GM12874 (cell line): ENCODE measurements around the gene BRSK2.

ENCODE experiments used
- TF ChIP-seq, protein P1 (sequence below): IDR thresholded peaks from 2 replicates; pipeline ENCODE4 v1.5.1; 2011; ENCODE audit warnings: low read depth, mild to moderate bottlenecking, control low read depth, low read length, moderate library complexity; ENCODE audit not compliant: insufficient read depth

The BRSK2 gene

DNA sequence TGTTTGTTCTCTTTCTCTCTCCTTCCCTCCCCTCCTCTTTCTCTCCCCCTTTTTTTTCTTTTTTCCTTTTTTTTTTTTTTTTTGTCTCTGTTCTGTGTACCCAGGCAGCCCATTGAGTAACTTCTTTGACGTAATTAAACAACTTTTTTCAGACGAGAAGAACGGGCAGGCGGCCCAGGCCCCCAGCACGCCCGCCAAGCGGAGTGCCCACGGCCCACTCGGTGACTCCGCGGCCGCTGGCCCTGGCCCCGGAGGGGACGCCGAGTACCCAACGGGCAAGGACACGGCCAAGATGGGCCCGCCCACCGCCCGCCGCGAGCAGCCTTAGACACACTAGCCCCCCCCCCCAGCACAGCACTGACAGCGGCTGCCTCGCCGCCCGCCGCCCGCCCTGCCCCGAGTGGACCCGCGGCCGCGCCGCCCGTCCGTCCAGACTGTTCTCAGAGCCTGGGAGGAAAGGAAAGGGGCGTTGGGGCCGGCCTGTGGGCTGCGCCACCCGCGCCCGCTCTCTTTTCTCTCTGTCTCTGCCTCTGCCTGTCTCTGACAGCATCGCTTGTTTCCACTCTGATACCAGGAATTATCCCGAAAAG, 70.8 kb downstream of the BRSK2 start:
- TF ChIP-seq, protein P1, sequence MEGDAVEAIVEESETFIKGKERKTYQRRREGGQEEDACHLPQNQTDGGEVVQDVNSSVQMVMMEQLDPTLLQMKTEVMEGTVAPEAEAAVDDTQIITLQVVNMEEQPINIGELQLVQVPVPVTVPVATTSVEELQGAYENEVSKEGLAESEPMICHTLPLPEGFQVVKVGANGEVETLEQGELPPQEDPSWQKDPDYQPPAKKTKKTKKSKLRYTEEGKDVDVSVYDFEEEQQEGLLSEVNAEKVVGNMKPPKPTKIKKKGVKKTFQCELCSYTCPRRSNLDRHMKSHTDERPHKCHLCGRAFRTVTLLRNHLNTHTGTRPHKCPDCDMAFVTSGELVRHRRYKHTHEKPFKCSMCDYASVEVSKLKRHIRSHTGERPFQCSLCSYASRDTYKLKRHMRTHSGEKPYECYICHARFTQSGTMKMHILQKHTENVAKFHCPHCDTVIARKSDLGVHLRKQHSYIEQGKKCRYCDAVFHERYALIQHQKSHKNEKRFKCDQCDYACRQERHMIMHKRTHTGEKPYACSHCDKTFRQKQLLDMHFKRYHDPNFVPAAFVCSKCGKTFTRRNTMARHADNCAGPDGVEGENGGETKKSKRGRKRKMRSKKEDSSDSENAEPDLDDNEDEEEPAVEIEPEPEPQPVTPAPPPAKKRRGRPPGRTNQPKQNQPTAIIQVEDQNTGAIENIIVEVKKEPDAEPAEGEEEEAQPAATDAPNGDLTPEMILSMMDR = no peak

DNA sequence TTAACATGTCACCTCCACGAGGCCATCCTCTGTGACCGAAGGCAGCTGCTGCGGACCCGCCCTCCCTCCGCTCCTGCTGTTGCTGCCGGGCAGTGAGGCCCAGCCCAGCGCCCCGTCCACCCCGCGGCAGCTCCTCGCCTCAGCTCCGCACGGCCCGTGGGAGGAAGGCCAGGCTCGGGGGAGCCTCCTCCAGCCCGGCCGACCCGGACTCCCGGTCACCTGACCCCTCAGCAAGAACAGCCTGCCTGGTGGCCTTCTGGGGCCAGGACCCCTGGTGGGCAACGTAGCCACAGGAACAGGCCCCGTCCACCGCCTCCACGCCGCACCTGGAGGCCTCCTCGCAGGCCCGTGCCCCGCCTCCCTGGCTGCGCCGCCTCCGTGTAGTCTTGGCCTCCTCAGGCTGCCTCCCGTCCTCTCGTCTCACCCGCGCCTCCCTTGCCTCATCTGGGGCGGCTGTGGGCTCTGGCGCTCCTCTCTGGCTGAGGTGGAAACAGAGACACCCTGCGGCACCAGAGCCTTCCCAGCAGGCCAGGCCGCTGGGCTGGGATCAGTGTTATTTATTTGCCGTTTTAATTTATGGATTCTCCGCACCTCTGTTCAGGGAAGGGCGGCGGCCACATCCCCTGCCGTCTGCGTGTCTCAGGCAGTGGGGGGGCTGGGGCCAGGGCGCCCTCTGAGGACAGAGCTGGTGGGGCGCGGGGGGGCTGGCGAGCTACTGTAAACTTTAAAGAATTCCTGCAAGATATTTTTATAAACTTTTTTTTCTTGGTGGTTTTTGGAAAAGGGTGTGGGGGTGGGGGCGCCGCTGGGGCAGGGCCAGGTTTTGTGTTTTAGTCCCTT, 71.5 kb downstream of the BRSK2 start:
- TF ChIP-seq, protein P1 = no peak

DNA sequence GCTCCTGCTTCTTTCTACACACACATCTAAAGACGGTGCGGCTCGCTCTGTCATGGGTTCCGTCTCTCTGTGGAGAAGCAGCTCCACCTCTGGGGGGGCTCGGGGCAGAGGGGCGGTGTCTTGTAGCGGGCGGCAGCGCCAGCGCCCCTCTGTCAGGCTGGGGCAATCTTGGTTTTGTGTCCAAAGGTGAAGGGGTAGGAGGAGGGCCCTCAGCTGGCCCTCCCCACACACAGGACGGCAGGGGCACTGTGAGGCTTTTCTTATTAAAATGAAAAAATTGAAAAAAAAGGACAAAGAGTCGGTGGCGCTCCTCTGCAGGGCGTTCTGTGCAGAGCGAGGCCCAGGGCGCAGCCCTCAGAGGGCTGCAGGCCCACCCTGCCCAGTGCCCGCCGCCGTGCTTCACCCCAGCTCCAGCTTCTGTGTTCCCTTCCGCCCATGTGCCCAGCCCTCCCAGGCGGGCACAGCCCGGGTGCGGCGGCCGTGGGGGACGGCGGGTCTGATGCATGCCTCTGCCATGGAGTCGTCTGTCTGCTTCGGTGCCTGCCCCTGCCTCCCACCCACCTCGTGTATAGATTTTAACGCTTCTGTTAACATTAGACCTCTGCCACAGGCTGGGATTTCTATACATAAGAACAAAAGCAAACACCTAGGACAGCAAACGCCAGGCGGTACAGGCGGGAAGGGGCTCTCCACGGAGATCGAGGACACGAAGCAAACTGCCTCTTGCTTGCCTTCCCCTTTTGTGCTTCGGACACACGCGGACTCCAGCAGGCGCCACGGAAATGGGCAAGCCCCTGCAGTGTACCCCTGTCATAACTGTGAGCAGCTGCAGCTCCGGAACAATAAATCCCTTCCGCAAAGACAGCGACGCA, 72.3 kb downstream of the BRSK2 start:
- TF ChIP-seq, protein P1 = no peak

DNA sequence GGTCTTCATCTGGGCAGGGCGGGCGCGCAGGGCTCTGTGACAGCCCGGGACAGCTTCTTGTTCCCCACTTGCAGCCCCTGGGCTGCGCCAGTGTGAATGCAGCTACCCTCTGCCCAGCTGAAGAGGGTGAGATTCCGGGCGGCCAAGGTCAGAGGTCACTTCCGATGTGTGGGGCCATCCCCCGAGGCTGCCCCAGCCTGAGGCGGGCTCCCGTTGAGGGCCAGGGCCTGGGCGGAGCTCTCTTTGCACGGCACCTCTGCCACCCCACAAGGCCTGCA, 72.9 kb downstream of the BRSK2 start:
- TF ChIP-seq, protein P1 = no peak

DNA sequence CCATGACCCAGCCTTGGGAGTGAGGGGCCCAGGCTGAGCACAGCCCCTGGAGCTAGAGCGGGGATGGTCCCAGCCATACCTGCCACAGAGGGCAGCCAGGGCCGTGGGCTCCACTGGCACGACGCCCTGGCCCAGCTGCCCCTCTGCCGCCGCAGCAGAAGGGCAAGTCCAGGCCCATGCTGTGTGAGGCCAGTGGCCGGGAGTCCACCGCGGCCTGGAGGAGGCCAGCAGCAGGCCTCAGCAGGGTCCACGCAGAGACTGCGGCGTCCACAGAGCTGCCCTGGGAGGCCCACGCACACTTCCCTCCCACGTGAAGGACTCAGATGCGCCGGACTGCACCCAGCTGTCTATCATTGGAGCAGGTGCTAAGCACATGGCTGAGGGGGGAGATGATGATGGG, 73.3 kb downstream of the BRSK2 start:
- TF ChIP-seq, protein P1 = no peak

DNA sequence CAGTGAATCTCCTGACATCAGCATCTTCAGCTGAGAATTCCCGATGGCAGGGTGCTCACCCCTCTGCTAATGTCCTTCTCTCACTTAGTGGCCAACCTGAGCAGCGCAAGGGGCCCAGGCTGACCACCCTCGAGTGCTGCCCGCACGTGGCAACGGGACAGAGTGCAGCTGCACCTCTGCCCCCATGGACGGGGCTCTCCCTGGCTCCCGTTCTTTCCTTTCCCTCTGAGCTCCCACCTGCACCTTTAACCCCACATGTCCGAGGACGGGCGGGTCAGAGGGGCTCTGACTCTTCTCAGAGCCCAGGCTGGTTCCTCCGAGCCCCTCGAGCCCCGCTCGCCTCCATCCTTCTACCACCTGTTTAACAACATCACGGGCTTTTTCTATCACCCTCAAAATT, 77.0 kb downstream of the BRSK2 start:
- TF ChIP-seq, protein P1 = no peak

DNA sequence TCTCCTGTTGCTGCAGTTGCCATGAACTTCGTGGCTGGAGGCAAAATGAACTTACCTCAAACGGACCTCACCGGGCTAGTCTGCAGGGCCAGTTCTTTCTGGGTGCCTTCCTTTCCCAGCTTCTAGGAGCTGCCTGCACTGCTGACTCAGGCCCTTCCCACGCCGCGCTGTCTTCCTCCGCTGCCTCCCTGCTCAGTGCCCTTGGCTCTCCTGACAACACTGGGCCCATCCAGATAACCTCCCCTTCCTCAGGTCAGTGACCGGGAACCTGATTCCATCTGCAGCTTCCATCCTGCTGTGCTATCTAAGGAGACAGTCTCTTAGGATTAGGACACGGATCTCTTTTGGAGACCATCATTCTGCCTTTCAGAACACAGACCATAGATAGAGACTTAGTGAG, 77.5 kb downstream of the BRSK2 start:
- TF ChIP-seq, protein P1 = no peak
